Measurements from ENCODE around the gene RPL13. TPM values are rescaled to one million over a fixed set of nuclear protein-coding genes. Genes with fewer than 3 reads are reported as not detected.
A peak's percentile ranks its signal among the peaks of the same experiment; 100 is the strongest.

The RPL13 gene
- total and polyA plus RNA-seq, 2 of the 13 experiments (the other 11 are each of a cell fraction or from before 2014, with no cell fraction given) = 2,988 to 4,411 TPM

GRCh38 chr16:89565506-89566372 lies 5.3 kb downstream of the RPL13 start (continued):
- TF ChIP-seq ZNF318 (CRISPR knock-in tag; IDR thresholded peaks at IDR 0.05) = 0 out of 2 replicates have a peak, but pooled peaks have one; percentile 91
- peak; percentile 92; the same call in 1 of the 2 replicates for TF ChIP-seq FIP1L1 (IDR thresholded peaks at IDR 0.05; ENCODE audit: borderline replicate concordance, insufficient read depth, low read depth, low read length)
- peak; percentile 55; the same call in 1 of the 2 replicates for TF ChIP-seq ZBTB26 (CRISPR knock-in tag; IDR thresholded peaks at IDR 0.05; ENCODE audit: borderline replicate concordance)
- 0 out of 2 replicates have a peak, but pooled peaks have one; percentile 26 for TF ChIP-seq ZNF790 (CRISPR knock-in tag; IDR thresholded peaks at IDR 0.05; ENCODE audit: borderline replicate concordance)
- no peak for TF ChIP-seq CREB1 (IDR thresholded peaks at IDR 0.05)
- no peak for TF ChIP-seq CREB1 (CRISPR knock-in tag; IDR thresholded peaks at IDR 0.05)
- TF ChIP-seq CEBPB (IDR thresholded peaks at IDR 0.05; ENCODE audit: borderline replicate concordance, low read depth, low read length) = no peak
- TF ChIP-seq TBX3 (IDR thresholded peaks at IDR 0.05; ENCODE audit: borderline replicate concordance) = no peak
- TF ChIP-seq ZGPAT (CRISPR knock-in tag; IDR thresholded peaks at IDR 0.05) = peak; percentile 75; the same call in 1 of the 2 replicates
- no peak for TF ChIP-seq POGZ (CRISPR knock-in tag; IDR thresholded peaks at IDR 0.05)
- 0 out of 2 replicates have a peak, but pooled peaks have one; percentile 63 for TF ChIP-seq ELK4 (CRISPR knock-in tag; IDR thresholded peaks at IDR 0.05; ENCODE audit: borderline replicate concordance)
